Stromal cell of bone marrow (primary cell): ENCODE data around the gene KRR1.
A peak's percentile ranks its signal among the peaks of the same experiment; 100 is the strongest.
"Not testable (repeated sequence)": the region's sequence is repeated elsewhere in the genome, so short reads cannot be mapped to it uniquely, and the experiment has no call there.

Experiments used
- DNase-seq: peaks from one replicate; pipeline ENCODE4 v3.0.0-alpha.2; 2012; ENCODE audit warnings: low read depth

The KRR1 gene

DNA sequence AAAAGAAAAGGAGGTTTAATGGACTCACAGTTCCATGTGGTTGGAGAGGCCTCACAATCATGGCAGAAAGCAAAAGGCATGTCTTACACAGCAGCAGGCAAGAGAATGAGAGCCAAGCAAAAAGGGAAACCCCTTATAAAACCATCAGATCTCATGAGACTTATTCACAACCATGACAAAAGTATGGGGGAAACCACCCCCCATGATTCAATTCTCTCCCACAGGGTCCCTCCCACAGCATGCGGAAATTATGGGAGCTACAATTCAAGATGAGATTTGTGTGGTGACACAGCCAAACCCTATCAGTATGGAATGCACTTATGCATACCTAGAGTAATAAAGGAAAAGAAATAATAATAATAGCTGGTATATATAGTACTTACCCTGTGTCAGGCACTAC, 35.3 kb downstream of the KRR1 start:
- no peak for DNase-seq

- DNase-seq = no peak
Observed at GRCh38 chr12:75474116-75474515, 37.3 kb downstream of the KRR1 start.

- no peak for DNase-seq
Observed at GRCh38 chr12:75471902-75472890, 39.2 kb downstream of the KRR1 start.

- no peak for DNase-seq
Observed at GRCh38 chr12:75460204-75460603, 51.2 kb downstream of the KRR1 start.

- DNase-seq = no peak
Observed at GRCh38 chr12:75459755-75460154, 51.7 kb downstream of the KRR1 start.

GRCh38 chr12:75457866-75458265, 53.5 kb downstream of the KRR1 start:
- not testable (repeated sequence) for DNase-seq

- no peak for DNase-seq
Observed at GRCh38 chr12:75457191-75457590, 54.2 kb downstream of the KRR1 start.

- no peak for DNase-seq
Observed at GRCh38 chr12:75455839-75456238, 55.6 kb downstream of the KRR1 start.

DNA sequence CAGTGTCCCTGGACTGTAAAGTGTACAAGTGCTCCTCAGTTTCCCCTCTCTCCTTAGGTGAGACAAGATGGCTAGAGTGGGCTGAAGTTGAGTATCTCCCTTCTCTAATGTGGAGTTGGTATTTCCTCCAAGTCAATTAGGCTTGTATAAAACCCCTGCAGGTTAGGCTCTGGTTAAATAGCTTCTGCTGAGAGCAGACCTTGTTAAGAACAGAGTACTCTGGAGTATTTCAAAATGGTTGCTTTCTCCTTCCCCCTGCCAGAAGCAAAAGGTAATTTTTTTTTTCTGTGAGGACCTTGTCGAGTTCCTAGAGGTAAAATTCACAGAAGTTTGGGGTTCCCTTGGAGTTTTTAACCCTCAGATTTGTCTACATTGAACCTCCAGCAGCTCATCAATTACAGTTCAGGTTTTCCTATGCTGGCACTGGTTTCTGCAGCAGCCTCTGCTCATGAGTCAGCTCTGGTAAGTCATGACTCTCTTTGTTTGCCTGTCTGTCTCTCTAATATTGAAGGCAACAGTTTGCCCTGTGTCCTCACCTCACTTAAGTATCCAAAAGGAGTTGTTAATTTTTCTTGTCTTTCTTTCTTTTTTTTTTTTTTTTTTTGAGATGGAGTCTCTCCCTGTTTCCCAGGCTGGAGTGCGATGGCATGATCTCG, 58.6 kb downstream of the KRR1 start:
- peak; percentile 37 for DNase-seq

- DNase-seq = no peak
Observed at GRCh38 chr12:75447691-75448393, 63.6 kb downstream of the KRR1 start.

GRCh38 chr12:75446857-75447256, 64.6 kb downstream of the KRR1 start:
- peak; percentile 48 for DNase-seq

- DNase-seq = not testable (repeated sequence)
Observed at GRCh38 chr12:75445137-75445507, 66.3 kb downstream of the KRR1 start.

- DNase-seq = peak; percentile 25
Observed at GRCh38 chr12:75444429-75445136, 66.8 kb downstream of the KRR1 start.

- DNase-seq = no peak
Observed at GRCh38 chr12:75443709-75444108, 67.7 kb downstream of the KRR1 start.

DNA sequence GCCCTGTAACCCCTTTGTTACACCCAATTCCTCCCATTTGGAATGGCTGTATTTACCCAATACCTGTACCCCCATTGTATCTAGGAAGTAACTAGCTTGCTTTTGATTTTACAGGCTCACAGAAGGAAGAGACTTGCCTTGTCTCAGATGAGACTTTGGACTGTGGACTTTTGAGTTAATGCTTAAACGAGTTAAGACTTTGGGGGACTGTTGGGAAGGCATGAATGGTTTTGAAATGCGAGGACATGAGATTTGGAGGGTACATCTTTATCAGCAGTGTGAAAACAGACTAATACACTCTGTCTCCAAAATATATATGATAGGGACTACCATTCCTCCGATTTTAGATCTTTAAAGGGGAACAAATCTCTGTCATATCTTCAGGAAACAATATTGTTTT, 69.0 kb downstream of the KRR1 start:
- not testable (repeated sequence) for DNase-seq

- DNase-seq = not testable (repeated sequence)
Observed at GRCh38 chr12:75441687-75442449, 69.5 kb downstream of the KRR1 start.
